Natural killer cell (primary cell): Measurements from ENCODE around the gene SND1. TPM values are rescaled to one million over a fixed set of nuclear protein-coding genes. Genes with fewer than 3 reads are reported as not detected.

Experiments
- ATAC-seq, 3 donors: fragments of 150-1000 bp in 2 of 3; fragments of 200-7000 bp in 1 of 3; cut with Tn5 transposase; 1 replicate in 1 of 3; 2 replicates in 2 of 3; pipeline ENCODE4 v1.10.0; 2021; ENCODE audit warnings: mild to moderate bottlenecking in 2 of 3, moderate library complexity in 2 of 3
- DNase-seq, 2 donors: peaks; one replicate each; pipeline versions ENCODE4 v3.0.0 to v3.0.0-alpha.2; 2013 to 2021; ENCODE audit warnings: mixed read lengths in 1 of 2
- H3K27ac ChIP-seq: one replicate; pipeline ENCODE4 v1.5.1; 2013; ENCODE audit warnings: mild to moderate bottlenecking, low read length
- H3K27me3 ChIP-seq: one replicate; pipeline ENCODE4 v1.6.1; 2013; ENCODE audit warnings: low read length; ENCODE audit not compliant: control insufficient read depth, insufficient read depth
- H3K36me3 ChIP-seq: one replicate; pipeline ENCODE4 v1.6.1; 2013; ENCODE audit warnings: low read length; ENCODE audit not compliant: control insufficient read depth, insufficient read depth
- H3K4me1 ChIP-seq: one replicate; pipeline ENCODE4 v1.6.1; 2013; ENCODE audit warnings: low read length; ENCODE audit not compliant: control insufficient read depth, insufficient read depth
- H3K4me3 ChIP-seq: one replicate; pipeline ENCODE4 v1.5.1; 2013; ENCODE audit warnings: low read length
- H3K9me3 ChIP-seq: one replicate; pipeline ENCODE4 v1.6.1; 2013; ENCODE audit warnings: low read length; ENCODE audit not compliant: control insufficient read depth, insufficient read depth
- H3K27ac Mint-ChIP-seq, 2 donors: one replicate each; pipeline ENCODE4 v1.8.0; 2022; ENCODE audit warnings: mild to moderate bottlenecking in 2 of 2, mixed read lengths in 2 of 2, moderate library complexity in 1 of 2
- H3K27me3 Mint-ChIP-seq, 2 donors: one replicate each; pipeline ENCODE4 v1.8.0; 2022; ENCODE audit warnings: low read depth in 2 of 2, mixed read lengths in 2 of 2
- H3K36me3 Mint-ChIP-seq: one replicate; pipeline ENCODE4 v1.8.0; 2022; ENCODE audit warnings: mixed read lengths
- H3K4me1 Mint-ChIP-seq, 2 donors: one replicate each; pipeline ENCODE4 v1.8.0; 2022; ENCODE audit warnings: mixed read lengths in 2 of 2
- H3K4me3 Mint-ChIP-seq: one replicate; pipeline ENCODE4 v1.8.0; 2022; ENCODE audit warnings: mild to moderate bottlenecking, moderate library complexity, mixed read lengths
- H3K9me3 Mint-ChIP-seq, 2 donors: one replicate each; pipeline ENCODE4 v1.8.0; 2022; ENCODE audit warnings: mixed read lengths in 2 of 2
- CTCF ChIP-seq: fragments of 200-600 bp; IDR thresholded peaks from one replicate; pipeline ENCODE4 v1.8.0; 2022; ENCODE audit warnings: antibody characterized with exemption
- WGBS: methylation state at CpG from one replicate; pipeline ENCODE4 v1.1.7; 2013; ENCODE audit warnings: missing lambda C conversion rate; ENCODE audit not compliant: insufficient coverage; 5-methylcytosine and 5-hydroxymethylcytosine counted together
- intact Hi-C: fragments of 100-400 bp; cut with micrococcal nuclease; formaldehyde crosslinking; loops from one replicate; pipeline ENCODE4 v1.14.2; 2022
- total RNA-seq, 4 donors: library from RNA; stranded (reverse); fragments of 120-200 nt in 1 of 4; gene quantifications; one replicate each; pipeline versions ENCODE4 v1.2.3 to v1.2.4, GENCODE V29; 2013 to 2022

SND1 gene
- total RNA-seq, 3 donors from 2014 or later (not counting 1 experiment from before 2014, with no cell fraction given), result 149 to 188 (median 149) TPM

GRCh38 chr7:127981965-127982364, 330.0 kb downstream of the SND1 start:
- H3K27ac Mint-ChIP-seq, result no peak overlapping the region
- peaks cover 15% of the 10 kb centered on the region for H3K36me3 Mint-ChIP-seq
- peaks cover 11 to 12% of the 10 kb centered on the region in 2 donors for H3K9me3 Mint-ChIP-seq
- WGBS, result 97% methylated on average over 4 of the region's 4 CpGs
- H3K4me1 Mint-ChIP-seq, result peaks cover 27 to 35% of the 10 kb centered on the region in 2 donors
- ATAC-seq (no peak), DNase-seq (peak in 1 of 2 donors; percentile 10)
- intact Hi-C loops, result no loop called here
- H3K27me3 Mint-ChIP-seq, result no peaks in the 10 kb centered on the region
- Histone ChIP-seq H3K27me3 (no peaks in the 10 kb centered on the region), H3K9me3 (peaks cover 10% of the 10 kb centered on the region), H3K4me3 (no peak overlapping the region), H3K27ac (no peak overlapping the region), H3K4me1 (no peaks in the 10 kb centered on the region), H3K36me3 (peaks cover 3% of the 10 kb centered on the region)
- no peak overlapping the region for H3K4me3 Mint-ChIP-seq
- no peak for TF ChIP-seq CTCF

- peak overlapping the region in 1 of 2 donors; percentile 41 for H3K27ac Mint-ChIP-seq
- H3K4me3 ChIP-seq, result no peak overlapping the region
- no peak overlapping the region for H3K4me3 Mint-ChIP-seq
- no peaks in the 10 kb centered on the region for H3K27me3 ChIP-seq
- no peaks in the 10 kb centered on the region for H3K27me3 Mint-ChIP-seq
- intact Hi-C loops, result no loop called here
- TF ChIP-seq CTCF, result no peak
- peaks cover 3 to 4% of the 10 kb centered on the region in 2 donors for H3K9me3 Mint-ChIP-seq
- no peaks in the 10 kb centered on the region for H3K4me1 ChIP-seq
- H3K9me3 ChIP-seq, result peaks cover 5% of the 10 kb centered on the region
- no peaks in the 10 kb centered on the region for H3K36me3 ChIP-seq
- peaks cover 37 to 43% of the 10 kb centered on the region in 2 donors for H3K4me1 Mint-ChIP-seq
- WGBS, result 65% methylated on average over 5 of the region's 5 CpGs
- no peak overlapping the region for H3K27ac ChIP-seq
- no peaks in the 10 kb centered on the region for H3K36me3 Mint-ChIP-seq
- DNase-seq, result no peak
- ATAC-seq, result peak; percentile 43 to 62 (median 57)
These were observed 331.9 kb downstream of the SND1 start for GRCh38 chr7:127983804-127984332.

GRCh38 chr7:127986581-127987521, 334.9 kb downstream of the SND1 start:
- H3K36me3 Mint-ChIP-seq, result no peaks in the 10 kb centered on the region
- H3K27ac Mint-ChIP-seq, result no peak overlapping the region
- H3K9me3 Mint-ChIP-seq, result no peaks in the 10 kb centered on the region
- ATAC-seq (no peak), DNase-seq (no peak)
- no peaks in the 10 kb centered on the region for H3K4me1 ChIP-seq
- peaks cover 37 to 40% of the 10 kb centered on the region in 2 donors for H3K4me1 Mint-ChIP-seq
- TF ChIP-seq CTCF, result no peak
- intact Hi-C loops, result no loop called here
- H3K36me3 ChIP-seq, result peaks cover 10% of the 10 kb centered on the region
- no peaks in the 10 kb centered on the region for H3K9me3 ChIP-seq
- no peak overlapping the region for H3K27ac ChIP-seq
- H3K4me3 ChIP-seq, result no peak overlapping the region
- H3K4me3 Mint-ChIP-seq, result no peak overlapping the region
- no peaks in the 10 kb centered on the region for H3K27me3 Mint-ChIP-seq
- WGBS, result 95% methylated on average over 4 of the region's 4 CpGs
- H3K27me3 ChIP-seq, result no peaks in the 10 kb centered on the region
